ENCODE results near the gene OMD.
A peak's percentile ranks its signal among the peaks of the same experiment; 100 is the strongest.

Gene OMD, protein sequence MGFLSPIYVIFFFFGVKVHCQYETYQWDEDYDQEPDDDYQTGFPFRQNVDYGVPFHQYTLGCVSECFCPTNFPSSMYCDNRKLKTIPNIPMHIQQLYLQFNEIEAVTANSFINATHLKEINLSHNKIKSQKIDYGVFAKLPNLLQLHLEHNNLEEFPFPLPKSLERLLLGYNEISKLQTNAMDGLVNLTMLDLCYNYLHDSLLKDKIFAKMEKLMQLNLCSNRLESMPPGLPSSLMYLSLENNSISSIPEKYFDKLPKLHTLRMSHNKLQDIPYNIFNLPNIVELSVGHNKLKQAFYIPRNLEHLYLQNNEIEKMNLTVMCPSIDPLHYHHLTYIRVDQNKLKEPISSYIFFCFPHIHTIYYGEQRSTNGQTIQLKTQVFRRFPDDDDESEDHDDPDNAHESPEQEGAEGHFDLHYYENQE

DNA sequence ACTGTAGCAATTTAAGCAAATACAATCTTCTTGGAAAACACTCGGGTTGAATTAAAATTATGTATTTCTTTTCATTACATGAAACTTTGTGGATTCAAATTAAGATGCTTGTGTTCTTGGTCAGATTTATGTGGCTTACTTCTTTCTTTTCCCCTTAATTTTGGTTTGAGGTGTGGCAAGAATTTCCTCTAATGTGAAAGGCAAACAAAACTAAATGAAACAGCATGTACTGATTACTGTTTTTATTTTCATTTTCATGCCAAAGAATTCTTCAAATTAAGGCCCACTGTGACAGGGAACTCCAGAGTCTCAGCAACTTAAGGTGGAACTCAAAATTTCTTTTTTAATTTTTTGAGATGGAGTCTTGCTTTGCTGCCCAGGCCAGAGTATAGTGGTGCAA lies at the start of gene OMD:
Gene OMD (minus strand): TSS at position 132 of the 400 bp plus-strand sequence. CDS start 6,913 bp downstream, outside the sequence.
- Histone ChIP-seq H3K4me3 (no peak within 1 kb of the TSS), H3K9me3 (no peaks in the 10 kb centered on the region), H3K27me3 (ENCODE audit: low read depth) (no peaks in the 10 kb centered on the region), H3K4me1 (peaks cover 11% of the 10 kb centered on the region), H3K36me3 (replicated peaks) (no peaks in the 10 kb centered on the region)
- in situ Hi-C loops (cut with MboI; ENCODE audit: low sequenced_read_pairs) = no loop called here
- no peak for DNase-seq (ENCODE audit: low spot score in 2 of 2)

DNA sequence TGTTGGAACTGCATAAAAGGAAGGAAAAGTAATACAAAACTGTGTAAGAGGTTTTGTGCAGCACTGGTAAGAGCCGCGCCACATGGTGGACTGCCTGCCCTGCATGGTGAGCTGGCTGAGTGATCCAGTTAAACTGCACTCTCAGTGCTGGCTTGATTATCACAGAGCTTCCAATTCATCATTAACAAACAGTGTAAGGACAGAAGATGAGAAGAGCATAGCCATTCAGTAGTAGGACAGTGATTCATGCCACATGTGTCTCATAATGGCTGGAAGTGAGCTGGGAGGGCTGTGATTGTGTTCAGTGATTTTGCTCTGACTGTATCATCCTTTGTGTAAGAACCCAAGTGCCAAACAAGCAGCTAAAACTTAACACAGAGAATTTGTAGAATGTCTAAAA lies 43.9 kb upstream of the OMD start:
- no peaks in the 10 kb centered on the region for H3K4me1 ChIP-seq
- H3K27me3 ChIP-seq (ENCODE audit: low read depth) = no peaks in the 10 kb centered on the region
- no peak overlapping the region for H3K4me3 ChIP-seq
- no peak for DNase-seq (ENCODE audit: low spot score in 2 of 2)
- no peaks in the 10 kb centered on the region for H3K36me3 ChIP-seq (replicated peaks)
- no peaks in the 10 kb centered on the region for H3K9me3 ChIP-seq
- in situ Hi-C loops (cut with MboI; ENCODE audit: low sequenced_read_pairs) = no loop called here

DNA sequence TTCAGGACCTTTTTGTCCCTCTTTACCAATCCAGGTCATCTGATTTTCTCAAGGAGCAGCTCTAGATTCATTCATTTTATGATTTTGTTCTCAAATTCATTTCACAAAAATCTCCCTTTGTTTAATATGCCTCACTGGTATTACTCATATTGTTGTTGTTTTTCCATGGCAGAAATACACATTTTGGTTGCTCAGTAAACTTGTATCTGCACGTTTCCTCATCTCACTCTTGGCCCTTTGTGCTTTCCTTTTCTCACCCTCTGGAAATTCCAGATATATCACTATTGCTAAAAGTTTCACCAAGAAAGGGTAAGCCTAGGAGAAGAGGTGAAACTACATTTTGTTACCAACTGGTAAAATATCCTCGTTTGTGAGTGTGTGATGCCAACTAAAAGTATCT lies 43.2 kb upstream of the OMD start:
- no peaks in the 10 kb centered on the region for H3K9me3 ChIP-seq
- no peak overlapping the region for H3K4me3 ChIP-seq
- no peaks in the 10 kb centered on the region for H3K27me3 ChIP-seq (ENCODE audit: low read depth)
- H3K36me3 ChIP-seq (replicated peaks) = no peaks in the 10 kb centered on the region
- no peak for DNase-seq (ENCODE audit: low spot score in 2 of 2)
- H3K4me1 ChIP-seq = no peaks in the 10 kb centered on the region
- in situ Hi-C loops (cut with MboI; ENCODE audit: low sequenced_read_pairs) = no loop called here

DNA sequence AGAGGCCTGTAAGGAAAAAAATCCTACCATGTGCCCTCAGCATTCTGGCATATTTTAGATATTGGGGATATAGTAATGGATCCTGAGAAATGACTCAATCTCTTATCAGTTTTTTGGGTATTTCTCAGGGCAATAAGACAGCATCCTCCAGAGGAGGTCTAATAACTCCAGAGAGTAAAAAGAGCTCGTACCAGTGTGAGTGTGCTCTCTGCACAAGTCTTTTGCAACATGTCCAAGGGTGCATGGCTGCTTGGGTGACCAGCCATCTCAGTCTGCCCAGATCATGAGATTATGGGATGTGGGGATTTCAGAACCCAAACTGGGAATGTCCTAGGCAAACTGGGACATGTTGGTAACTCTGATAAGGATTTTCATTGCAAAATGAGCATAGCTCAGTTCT lies 42.8 kb upstream of the OMD start:
- Histone ChIP-seq H3K9me3 (no peaks in the 10 kb centered on the region), H3K36me3 (replicated peaks) (no peaks in the 10 kb centered on the region), H3K4me3 (no peak overlapping the region), H3K27me3 (ENCODE audit: low read depth) (no peaks in the 10 kb centered on the region), H3K4me1 (no peaks in the 10 kb centered on the region)
- no peak for DNase-seq (ENCODE audit: low spot score in 2 of 2)
- in situ Hi-C loops (cut with MboI; ENCODE audit: low sequenced_read_pairs) = no loop called here

DNA sequence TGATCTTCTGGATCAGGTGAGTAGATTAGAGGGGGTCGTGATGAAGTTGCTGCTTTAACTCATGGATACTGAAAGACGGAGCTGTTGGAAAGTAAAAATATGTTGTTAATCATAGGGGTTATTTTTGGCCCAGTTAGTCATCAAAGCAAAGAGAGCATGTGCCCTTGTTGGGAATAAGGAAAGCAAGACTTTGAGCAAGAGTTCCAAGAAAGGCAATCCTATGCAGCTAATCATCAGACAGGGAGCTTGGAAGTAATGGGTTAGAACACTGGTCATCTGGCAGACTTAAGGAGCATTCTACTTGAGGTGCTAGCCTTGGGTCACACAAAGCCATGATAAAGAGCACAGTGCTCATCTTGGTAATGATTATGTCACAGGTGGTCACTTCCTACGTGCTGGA lies 39.7 kb upstream of the OMD start:
- no peaks in the 10 kb centered on the region for H3K36me3 ChIP-seq (replicated peaks)
- no peak for DNase-seq (ENCODE audit: low spot score in 2 of 2)
- H3K4me3 ChIP-seq = no peak overlapping the region
- H3K27me3 ChIP-seq (ENCODE audit: low read depth) = no peaks in the 10 kb centered on the region
- no peaks in the 10 kb centered on the region for H3K4me1 ChIP-seq
- H3K9me3 ChIP-seq = no peaks in the 10 kb centered on the region
- in situ Hi-C loops (cut with MboI; ENCODE audit: low sequenced_read_pairs) = no loop called here

DNA sequence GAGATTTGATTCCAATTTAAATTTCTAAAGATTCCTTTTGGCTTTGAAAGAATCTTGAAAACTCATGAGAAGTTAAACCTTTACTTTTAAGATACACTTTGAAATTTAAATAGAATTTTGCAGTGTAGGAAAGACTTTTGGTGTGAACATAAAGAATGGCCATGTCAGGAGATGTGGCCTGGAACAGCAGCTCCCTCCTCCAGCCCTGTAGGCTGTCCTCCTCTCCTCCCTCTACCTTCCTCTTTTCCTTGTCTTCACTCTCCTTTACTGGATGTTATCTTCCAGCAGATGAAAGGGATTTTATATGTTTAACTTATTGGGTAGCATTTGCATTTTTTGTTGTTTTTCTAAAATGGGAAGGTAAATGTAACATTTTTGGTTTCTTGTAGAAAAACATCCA lies 39.1 kb upstream of the OMD start:
- H3K9me3 ChIP-seq = no peaks in the 10 kb centered on the region
- H3K36me3 ChIP-seq (replicated peaks) = no peaks in the 10 kb centered on the region
- no peaks in the 10 kb centered on the region for H3K27me3 ChIP-seq (ENCODE audit: low read depth)
- DNase-seq (ENCODE audit: low spot score in 2 of 2) = no peak
- no peak overlapping the region for H3K4me3 ChIP-seq
- in situ Hi-C loops (cut with MboI; ENCODE audit: low sequenced_read_pairs) = no loop called here
- H3K4me1 ChIP-seq = no peaks in the 10 kb centered on the region

DNA sequence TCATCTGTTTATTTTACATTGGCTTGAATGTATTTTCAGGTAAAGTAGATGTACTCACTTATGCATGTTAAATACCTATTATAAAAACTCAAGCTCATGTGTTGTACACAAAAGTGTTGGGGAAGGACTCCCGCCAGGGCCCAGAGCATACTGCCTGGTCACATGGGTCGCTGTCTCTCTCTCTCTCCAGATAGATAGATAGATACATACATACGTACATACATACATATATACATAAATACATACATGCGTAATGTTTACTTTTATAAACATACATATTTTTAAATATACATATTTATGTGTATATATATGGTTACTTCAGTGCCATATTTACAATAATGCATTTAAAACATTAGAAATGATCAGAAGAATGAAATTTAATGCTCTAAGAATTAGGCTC lies 33.3 kb upstream of the OMD start:
- Histone ChIP-seq H3K4me3 (no peak overlapping the region), H3K4me1 (no peaks in the 10 kb centered on the region), H3K9me3 (no peaks in the 10 kb centered on the region), H3K36me3 (replicated peaks) (no peaks in the 10 kb centered on the region), H3K27me3 (ENCODE audit: low read depth) (no peaks in the 10 kb centered on the region)
- in situ Hi-C loops (cut with MboI; ENCODE audit: low sequenced_read_pairs) = no loop called here
- DNase-seq (ENCODE audit: low spot score in 2 of 2) = no peak

DNA sequence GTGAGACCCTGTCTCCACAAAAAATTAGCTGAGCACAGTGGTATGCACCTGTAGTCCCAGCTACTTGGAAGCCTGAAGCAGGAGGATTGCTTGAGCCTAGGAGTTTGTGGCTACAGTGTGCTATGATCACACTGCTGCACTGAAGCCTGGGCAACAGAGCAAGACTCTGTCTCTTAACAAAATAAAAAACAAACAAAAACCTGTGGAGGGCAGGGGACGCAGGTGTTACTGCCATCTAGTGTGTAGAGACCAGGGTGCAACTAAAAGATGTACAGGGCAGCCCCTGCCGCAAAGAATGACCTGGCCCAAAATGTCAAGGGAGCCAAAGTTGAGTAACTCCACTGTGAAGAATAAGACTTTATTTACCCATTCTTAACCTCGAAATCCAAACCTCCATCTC lies 30.9 kb upstream of the OMD start:
- H3K4me3 ChIP-seq = no peak overlapping the region
- no peaks in the 10 kb centered on the region for H3K36me3 ChIP-seq (replicated peaks)
- H3K9me3 ChIP-seq = no peaks in the 10 kb centered on the region
- in situ Hi-C loops (cut with MboI; ENCODE audit: low sequenced_read_pairs) = no loop called here
- DNase-seq (ENCODE audit: low spot score in 2 of 2) = peak in 1 of 2 experiments; percentile 10
- H3K4me1 ChIP-seq = no peaks in the 10 kb centered on the region
- H3K27me3 ChIP-seq (ENCODE audit: low read depth) = no peaks in the 10 kb centered on the region

DNA sequence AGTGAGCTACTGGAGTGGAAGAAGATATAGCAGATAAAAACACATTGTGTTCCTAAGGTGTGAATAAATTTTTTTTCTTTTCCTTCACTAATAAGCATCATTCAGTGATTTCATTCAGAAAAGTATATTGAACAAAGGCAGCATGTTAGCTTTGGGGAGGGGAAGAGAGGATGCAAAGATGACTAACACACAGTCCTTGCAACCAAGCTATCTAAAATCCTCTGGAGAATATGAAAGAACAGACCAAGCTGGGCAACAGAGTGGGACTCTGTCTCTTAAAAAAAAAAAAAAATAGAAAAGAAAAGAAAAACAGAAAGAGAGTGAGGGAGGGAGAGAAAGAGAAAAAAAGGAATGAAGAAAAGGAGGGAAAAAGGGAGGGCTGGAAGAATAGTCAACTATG lies 22.3 kb upstream of the OMD start:
- in situ Hi-C loops (cut with MboI; ENCODE audit: low sequenced_read_pairs) = no loop called here
- no peak for DNase-seq (ENCODE audit: low spot score in 2 of 2)
- Histone ChIP-seq H3K36me3 (replicated peaks) (no peaks in the 10 kb centered on the region), H3K9me3 (no peaks in the 10 kb centered on the region), H3K4me1 (no peaks in the 10 kb centered on the region), H3K27me3 (ENCODE audit: low read depth) (no peaks in the 10 kb centered on the region), H3K4me3 (no peak overlapping the region)

DNA sequence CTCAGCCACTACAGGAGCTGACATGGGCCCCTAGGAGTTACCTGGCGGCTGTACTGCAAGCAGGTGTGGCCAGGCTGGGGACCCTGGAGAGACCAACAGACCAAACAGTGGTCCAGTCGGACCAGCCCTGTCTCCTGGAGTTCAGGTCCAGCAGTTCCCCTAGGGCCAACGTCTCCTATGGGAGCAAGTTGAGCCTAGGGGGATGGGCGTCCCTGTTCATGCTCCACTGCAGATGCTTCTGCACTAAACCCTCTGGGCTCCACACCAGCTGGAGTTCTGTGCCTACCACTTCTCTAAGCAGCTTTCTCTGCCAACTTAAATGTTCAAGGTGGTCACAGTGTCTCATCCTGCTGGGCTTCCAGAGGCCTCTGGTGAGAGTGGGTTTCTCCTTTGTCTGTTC lies 20.6 kb upstream of the OMD start:
- Histone ChIP-seq H3K27me3 (ENCODE audit: low read depth) (no peaks in the 10 kb centered on the region), H3K4me3 (no peak overlapping the region), H3K4me1 (no peaks in the 10 kb centered on the region), H3K36me3 (replicated peaks) (no peaks in the 10 kb centered on the region), H3K9me3 (no peaks in the 10 kb centered on the region)
- in situ Hi-C loops (cut with MboI; ENCODE audit: low sequenced_read_pairs) = no loop called here
- no peak for DNase-seq (ENCODE audit: low spot score in 2 of 2)

DNA sequence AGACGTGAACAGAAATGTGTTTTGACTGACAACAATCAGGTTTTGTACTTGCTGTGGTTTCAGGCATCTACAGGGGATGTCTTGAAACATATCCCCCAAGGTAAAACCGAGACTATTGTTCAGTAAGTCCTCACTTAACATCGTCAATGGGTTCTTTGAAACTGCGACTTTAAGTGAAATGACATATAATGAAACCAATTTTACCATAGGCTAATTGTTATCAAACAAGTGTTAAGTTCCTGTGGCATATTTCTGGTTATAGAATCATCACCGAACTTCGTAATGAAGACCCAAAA lies 16.4 kb upstream of the OMD start:
- no peaks in the 10 kb centered on the region for H3K4me1 ChIP-seq
- no peaks in the 10 kb centered on the region for H3K9me3 ChIP-seq
- no peak for DNase-seq (ENCODE audit: low spot score in 2 of 2)
- in situ Hi-C loops (cut with MboI; ENCODE audit: low sequenced_read_pairs) = no loop called here
- no peaks in the 10 kb centered on the region for H3K27me3 ChIP-seq (ENCODE audit: low read depth)
- no peaks in the 10 kb centered on the region for H3K36me3 ChIP-seq (replicated peaks)
- H3K4me3 ChIP-seq = no peak overlapping the region

DNA sequence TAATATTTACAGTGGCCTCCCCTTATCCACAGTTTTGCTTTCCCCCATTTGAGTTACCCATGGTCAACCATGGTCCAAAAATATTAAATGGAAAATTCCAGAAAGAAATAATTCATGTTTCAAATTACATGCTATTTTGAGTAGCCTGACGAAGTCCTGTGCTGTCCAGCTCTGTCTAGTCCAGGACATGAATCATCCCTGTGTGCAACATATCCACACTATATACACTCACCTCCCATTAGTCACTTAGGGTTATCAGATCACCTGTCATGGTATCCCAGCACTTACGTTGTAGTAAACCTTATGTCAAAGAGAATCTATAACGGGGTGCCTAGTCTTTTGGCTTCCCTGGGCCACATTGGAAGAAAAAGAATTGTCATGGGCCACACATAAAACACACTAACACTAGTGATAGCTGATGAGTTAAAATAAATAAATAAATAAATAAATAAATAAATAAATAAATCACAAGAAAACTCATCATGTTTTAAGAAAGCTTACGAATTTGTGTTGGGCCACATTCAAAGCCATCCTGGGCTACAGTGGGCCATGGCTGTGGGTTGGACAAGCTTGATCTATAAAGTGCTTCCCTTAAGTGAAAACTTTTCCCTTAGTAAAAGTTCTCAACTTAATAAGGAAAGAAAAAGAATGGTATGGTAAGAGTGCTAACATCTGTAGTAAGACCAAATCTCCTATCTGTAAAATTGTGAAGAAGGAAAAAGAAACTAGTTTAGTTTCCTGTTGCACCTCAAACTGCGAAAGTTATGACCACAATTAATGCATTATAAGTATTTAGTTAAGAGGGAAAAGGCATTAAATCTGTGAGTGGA lies 15.9 kb upstream of the OMD start:
- no peak for DNase-seq (ENCODE audit: low spot score in 2 of 2)
- no peaks in the 10 kb centered on the region for H3K4me1 ChIP-seq
- in situ Hi-C loops (cut with MboI; ENCODE audit: low sequenced_read_pairs) = no loop called here

DNA sequence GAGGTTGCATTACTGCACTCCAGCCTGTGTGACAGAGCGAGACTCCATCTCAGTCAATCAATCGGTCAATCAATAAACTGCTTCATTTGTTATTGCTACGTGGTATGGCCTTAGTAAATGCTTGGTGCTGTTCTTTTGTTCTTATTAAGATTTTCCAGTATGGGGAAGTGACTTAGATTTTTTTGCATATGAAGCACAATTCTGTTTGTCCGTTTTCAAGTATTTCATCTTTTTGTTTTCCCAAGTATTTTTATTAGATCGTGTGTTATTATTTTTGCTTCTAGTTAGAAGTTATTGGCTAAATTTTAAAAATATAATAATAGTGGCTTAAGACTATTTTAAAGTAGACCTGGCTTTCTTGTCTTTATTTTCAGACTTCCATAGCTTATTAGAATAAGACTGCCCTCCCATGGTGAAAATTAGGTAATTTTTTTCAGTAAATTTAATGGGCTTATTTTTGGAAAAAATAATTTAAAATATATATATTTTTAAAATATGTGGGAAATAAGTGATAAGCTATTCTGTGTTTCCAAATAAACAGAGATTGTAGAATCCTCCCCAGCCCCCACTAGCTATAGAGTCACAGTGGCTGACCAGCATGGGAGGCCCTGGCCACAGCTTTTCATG lies 14.7 kb upstream of the OMD start:
- Histone ChIP-seq H3K4me1 (no peaks in the 10 kb centered on the region), H3K4me3 (no peak overlapping the region)
- no peak for DNase-seq (ENCODE audit: low spot score in 2 of 2)

More for the DNA sequence above, 15.9 kb upstream of the OMD start:
- Histone ChIP-seq H3K9me3 (no peaks in the 10 kb centered on the region), H3K4me3 (no peak overlapping the region), H3K27me3 (ENCODE audit: low read depth) (no peaks in the 10 kb centered on the region), H3K36me3 (replicated peaks) (no peaks in the 10 kb centered on the region)

DNA sequence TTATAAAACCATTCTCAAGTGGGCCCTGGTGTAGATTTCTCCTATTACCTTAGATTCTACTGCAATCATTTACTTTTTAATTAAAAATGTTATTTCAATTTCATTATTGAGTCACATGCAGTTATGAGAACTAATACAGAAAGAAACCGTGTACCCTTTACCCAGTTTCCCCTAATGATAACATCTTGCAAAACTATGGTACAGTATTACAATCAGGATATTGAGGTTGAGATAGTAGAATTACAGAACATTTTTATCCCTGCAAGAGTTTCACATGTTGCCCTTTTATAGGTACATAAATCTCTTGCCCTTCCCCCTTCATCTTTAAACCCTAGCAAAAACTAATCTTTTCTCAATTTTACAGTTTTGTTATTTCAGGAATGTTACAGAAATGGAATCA lies 11.0 kb upstream of the OMD start:
- no peak for DNase-seq (ENCODE audit: low spot score in 2 of 2)
- in situ Hi-C loops (cut with MboI; ENCODE audit: low sequenced_read_pairs) = no loop called here
- no peaks in the 10 kb centered on the region for H3K4me1 ChIP-seq
- no peaks in the 10 kb centered on the region for H3K9me3 ChIP-seq
- no peaks in the 10 kb centered on the region for H3K27me3 ChIP-seq (ENCODE audit: low read depth)
- H3K36me3 ChIP-seq (replicated peaks) = no peaks in the 10 kb centered on the region
- no peak overlapping the region for H3K4me3 ChIP-seq

More for the DNA sequence above, 14.7 kb upstream of the OMD start:
- in situ Hi-C loops (cut with MboI; ENCODE audit: low sequenced_read_pairs) = no loop called here
- Histone ChIP-seq H3K9me3 (no peaks in the 10 kb centered on the region), H3K36me3 (replicated peaks) (no peaks in the 10 kb centered on the region), H3K27me3 (ENCODE audit: low read depth) (no peaks in the 10 kb centered on the region)
